Measurements from ENCODE around the gene DNAJB2. TPM values are rescaled to one million over a fixed set of nuclear protein-coding genes. Genes with fewer than 3 reads are reported as not detected.

The DNAJB2 gene
- 57.6 and 60.0 TPM in 2 replicates for total RNA-seq

DNA sequence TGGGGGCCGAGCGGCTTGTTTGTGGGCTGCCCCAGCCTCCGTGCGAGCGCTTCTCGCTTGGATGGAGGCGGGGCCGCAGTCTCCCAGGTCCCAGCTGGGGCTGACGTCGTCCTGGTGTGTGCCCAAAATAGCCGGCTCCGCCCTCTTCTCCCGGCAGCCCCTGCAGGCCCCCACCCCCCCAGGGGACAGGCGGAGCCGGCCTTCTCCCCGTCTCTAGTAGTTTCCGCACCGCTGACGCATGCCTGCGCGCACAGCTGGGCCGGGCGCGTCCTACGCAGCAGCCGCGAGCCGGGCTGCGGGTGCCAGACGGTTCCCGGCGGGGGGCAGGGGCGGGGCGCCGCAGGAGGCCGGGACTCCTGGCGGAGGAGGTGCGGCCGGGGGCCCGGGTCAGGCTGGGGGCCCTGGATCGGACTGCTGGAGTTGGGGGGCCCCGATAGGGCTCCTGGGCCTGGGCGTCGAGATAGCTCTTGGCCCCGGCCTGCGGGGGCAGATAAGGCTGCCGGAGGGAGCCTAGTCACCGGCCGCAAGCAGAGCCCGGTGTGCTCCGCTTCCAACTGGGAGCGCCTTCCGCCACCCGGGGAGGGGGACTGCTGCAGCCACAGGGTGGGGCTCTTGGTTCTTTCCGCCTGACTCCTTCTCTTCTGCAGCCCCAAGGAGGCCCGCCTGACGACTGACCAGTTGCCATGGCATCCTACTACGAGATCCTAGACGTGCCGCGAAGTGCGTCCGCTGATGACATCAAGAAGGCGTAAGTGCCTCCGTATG, at the start of gene DNAJB2:
DNAJB2 (plus strand) TSS at position 216 of the 765 bp plus-strand sequence; CDS start at position 684, 468 bp downstream.
- FAIRE-seq, result no peak

DNA sequence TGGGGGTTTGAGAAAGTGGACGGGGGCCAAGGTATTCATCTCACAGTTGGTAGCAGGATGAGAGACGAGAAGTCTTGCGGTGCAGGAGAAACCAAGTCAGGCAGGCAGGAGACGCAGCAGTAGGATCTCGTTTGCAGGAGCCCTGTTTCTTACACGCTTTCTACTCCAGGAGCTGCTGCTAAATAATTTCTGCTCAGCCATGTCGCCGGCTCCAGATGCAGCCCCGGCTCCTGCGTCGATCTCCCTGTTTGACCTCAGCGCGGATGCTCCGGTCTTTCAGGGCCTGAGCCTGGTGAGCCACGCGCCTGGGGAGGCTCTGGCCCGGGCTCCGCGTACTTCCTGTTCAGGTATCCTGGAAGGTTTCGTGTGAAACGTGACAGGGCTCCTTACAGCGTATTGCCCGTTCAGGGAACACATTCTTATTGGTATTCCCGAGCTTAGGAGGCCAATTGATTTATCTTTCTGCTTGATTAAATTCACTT, 49.1 kb upstream of the DNAJB2 start:
- Histone ChIP-seq H3K36me3 (ENCODE audit: control insufficient read depth, insufficient read depth, low read length) (peaks cover 27% of the 10 kb centered on the region), H3K27me3 (ENCODE audit: control insufficient read depth, insufficient read depth, low read length) (no peaks in the 10 kb centered on the region), H3K4me3 (ENCODE audit: low read depth, low read length) (peak overlapping the region; percentile 80)
- FAIRE-seq (no peak), DNase-seq (ENCODE audit: low read depth) (peak; percentile 55)
- TF ChIP-seq, protein P1, sequence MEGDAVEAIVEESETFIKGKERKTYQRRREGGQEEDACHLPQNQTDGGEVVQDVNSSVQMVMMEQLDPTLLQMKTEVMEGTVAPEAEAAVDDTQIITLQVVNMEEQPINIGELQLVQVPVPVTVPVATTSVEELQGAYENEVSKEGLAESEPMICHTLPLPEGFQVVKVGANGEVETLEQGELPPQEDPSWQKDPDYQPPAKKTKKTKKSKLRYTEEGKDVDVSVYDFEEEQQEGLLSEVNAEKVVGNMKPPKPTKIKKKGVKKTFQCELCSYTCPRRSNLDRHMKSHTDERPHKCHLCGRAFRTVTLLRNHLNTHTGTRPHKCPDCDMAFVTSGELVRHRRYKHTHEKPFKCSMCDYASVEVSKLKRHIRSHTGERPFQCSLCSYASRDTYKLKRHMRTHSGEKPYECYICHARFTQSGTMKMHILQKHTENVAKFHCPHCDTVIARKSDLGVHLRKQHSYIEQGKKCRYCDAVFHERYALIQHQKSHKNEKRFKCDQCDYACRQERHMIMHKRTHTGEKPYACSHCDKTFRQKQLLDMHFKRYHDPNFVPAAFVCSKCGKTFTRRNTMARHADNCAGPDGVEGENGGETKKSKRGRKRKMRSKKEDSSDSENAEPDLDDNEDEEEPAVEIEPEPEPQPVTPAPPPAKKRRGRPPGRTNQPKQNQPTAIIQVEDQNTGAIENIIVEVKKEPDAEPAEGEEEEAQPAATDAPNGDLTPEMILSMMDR (IDR thresholded peaks at IDR 0.05; ENCODE audit: insufficient read depth, low read length, severe bottlenecking), result no peak

More for the DNA sequence above, at the start of gene DNAJB2:
- peak within 1 kb of the TSS; percentile 49 for H3K4me3 ChIP-seq (ENCODE audit: low read depth, low read length)
- peak; percentile 97 for DNase-seq (ENCODE audit: low read depth)
- H3K27me3 ChIP-seq (ENCODE audit: control insufficient read depth, insufficient read depth, low read length), result no peaks in the 10 kb centered on the region
- TF ChIP-seq, protein P1 (IDR thresholded peaks at IDR 0.05; ENCODE audit: insufficient read depth, low read length, severe bottlenecking), result peak; percentile 20
- H3K36me3 ChIP-seq (ENCODE audit: control insufficient read depth, insufficient read depth, low read length), result peaks cover 19% of the 10 kb centered on the region

DNA sequence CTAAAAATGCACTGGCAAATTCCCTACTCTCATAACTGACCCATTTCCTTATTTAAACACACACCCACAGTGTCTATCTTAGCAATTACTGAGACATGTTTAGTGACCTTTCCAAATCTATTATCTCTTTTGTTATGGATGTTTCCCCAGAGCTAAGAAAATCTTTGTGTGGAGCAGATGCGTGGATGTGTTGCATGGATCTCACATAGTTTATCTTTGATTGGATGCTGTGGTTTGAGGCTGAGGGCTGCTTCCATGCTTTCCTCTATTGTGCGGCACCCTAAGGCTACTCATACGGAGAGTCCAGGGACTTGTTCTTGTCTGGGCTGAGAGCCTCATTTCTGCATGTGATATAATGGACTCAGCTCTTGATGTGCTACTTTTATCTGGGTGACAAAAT, 44.8 kb upstream of the DNAJB2 start:
- H3K27me3 ChIP-seq (ENCODE audit: control insufficient read depth, insufficient read depth, low read length), result no peaks in the 10 kb centered on the region
- DNase-seq (ENCODE audit: low read depth) (no peak), FAIRE-seq (no peak)
- TF ChIP-seq, protein P1 (IDR thresholded peaks at IDR 0.05; ENCODE audit: insufficient read depth, low read length, severe bottlenecking), result no peak
- peaks cover 36% of the 10 kb centered on the region for H3K36me3 ChIP-seq (ENCODE audit: control insufficient read depth, insufficient read depth, low read length)
- no peak overlapping the region for H3K4me3 ChIP-seq (ENCODE audit: low read depth, low read length)

DNA sequence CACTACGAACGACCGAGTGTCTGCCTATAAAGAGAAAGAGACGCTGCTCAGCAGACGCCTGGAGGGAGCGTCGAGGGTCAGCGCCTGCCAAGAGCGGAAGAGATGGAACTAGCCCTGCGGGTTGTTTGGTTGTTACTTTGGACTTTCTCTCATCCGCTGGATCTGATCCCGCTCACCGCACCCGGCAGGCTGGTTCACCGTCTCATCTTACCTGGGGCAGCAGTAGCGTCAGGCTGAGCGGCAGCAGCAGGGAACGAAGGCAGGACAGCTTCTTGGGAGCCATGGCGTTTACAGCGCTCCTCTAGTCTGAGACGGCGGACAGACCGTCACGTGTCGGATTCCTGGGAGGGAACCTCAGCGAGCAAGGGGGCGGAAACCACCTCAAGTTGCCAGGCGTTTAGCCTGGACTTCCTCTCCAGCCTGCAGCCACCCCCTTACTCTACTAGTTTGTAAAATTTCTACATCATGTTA, 35.8 kb upstream of the DNAJB2 start:
- no peaks in the 10 kb centered on the region for H3K27me3 ChIP-seq (ENCODE audit: control insufficient read depth, insufficient read depth, low read length)
- TF ChIP-seq, protein P1 (IDR thresholded peaks at IDR 0.05; ENCODE audit: insufficient read depth, low read length, severe bottlenecking), result no peak
- DNase-seq (ENCODE audit: low read depth) (no peak), FAIRE-seq (no peak)
- no peak overlapping the region for H3K4me3 ChIP-seq (ENCODE audit: low read depth, low read length)
- H3K36me3 ChIP-seq (ENCODE audit: control insufficient read depth, insufficient read depth, low read length), result peaks cover 4% of the 10 kb centered on the region

DNA sequence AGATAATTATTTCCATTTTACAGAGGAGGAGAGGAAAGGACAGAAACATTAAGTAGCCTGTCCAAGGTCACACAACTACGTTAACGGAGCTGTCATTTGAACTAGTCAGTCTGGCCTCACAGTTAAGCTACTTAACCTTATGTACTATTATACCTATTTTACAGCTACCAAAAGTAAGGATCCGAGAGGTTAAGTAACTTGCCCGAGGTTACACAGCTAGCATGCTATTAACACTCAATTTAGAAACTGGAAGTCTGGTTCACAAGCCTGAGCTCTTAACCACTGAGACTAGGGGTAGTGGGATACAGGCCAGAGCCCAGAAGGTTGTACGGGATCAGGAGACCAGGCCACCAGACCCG, 34.4 kb upstream of the DNAJB2 start:
- TF ChIP-seq, protein P1 (IDR thresholded peaks at IDR 0.05; ENCODE audit: insufficient read depth, low read length, severe bottlenecking), result no peak
- no peaks in the 10 kb centered on the region for H3K27me3 ChIP-seq (ENCODE audit: control insufficient read depth, insufficient read depth, low read length)
- H3K4me3 ChIP-seq (ENCODE audit: low read depth, low read length), result peak overlapping the region; percentile 57
- FAIRE-seq (no peak), DNase-seq (ENCODE audit: low read depth) (no peak)
- peaks cover 6% of the 10 kb centered on the region for H3K36me3 ChIP-seq (ENCODE audit: control insufficient read depth, insufficient read depth, low read length)
